Fibroblast of mammary gland (primary cell): ENCODE results near the gene AOPEP.

Source experiments
- DNase-seq: peaks from one replicate; pipeline ENCODE4 v3.0.0-alpha.2; 2010; ENCODE audit warnings: low read depth
- H3K4me3 ChIP-seq: 2 replicates; pipeline ENCODE4 v1.5.1; 2011; ENCODE audit warnings: low read depth, mild to moderate bottlenecking, low read length, moderate library complexity; ENCODE audit not compliant: control insufficient read depth
- CTCF ChIP-seq: conservative IDR thresholded peaks from 2 replicates; pipeline ENCODE4 v1.5.1; 2011; ENCODE audit warnings: low read depth, low read length, inconsistent platforms; ENCODE audit not compliant: control insufficient read depth, insufficient read depth

AOPEP gene

DNA sequence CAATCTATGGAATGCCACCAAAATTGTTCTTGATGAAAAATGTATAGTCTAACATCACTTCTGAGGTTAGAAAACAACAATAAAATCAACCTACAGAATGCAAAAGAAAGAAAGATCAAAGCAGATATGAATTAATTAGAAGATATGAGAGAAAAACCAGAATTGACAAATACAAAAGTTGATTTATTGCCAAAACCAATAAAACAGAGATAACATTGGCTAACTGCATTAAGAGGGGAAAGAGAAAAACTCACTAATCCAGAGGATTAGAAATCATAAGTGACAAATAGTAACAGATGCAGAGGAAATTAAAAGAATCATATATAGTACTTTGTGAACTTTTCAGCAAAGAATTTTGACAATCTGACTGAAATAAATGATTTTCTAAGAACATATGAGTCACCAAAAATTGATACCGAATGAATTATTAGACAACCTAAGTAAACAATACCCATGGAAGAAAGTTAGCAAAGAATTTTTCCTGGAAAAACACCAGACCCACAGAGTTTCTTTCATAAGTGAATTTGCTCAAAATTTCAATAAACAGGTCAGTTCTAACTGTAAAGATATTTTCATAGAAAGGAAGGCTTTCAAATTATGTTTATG lies 167.7 kb downstream of the AOPEP start:
- no peak for DNase-seq
- H3K4me3 ChIP-seq = no peak overlapping the region
- TF ChIP-seq CTCF = no peak

- H3K4me3 ChIP-seq = no peak overlapping the region
- TF ChIP-seq CTCF = no peak
- no peak for DNase-seq
These were observed 169.2 kb downstream of the AOPEP start for GRCh38 chr9:94895668-94896067.

- no peak for DNase-seq
- H3K4me3 ChIP-seq = no peak overlapping the region
- TF ChIP-seq CTCF = no peak
These were observed 170.0 kb downstream of the AOPEP start for GRCh38 chr9:94896512-94896911.

GRCh38 chr9:94899464-94900221 lies 173.1 kb downstream of the AOPEP start:
- no peak for DNase-seq
- H3K4me3 ChIP-seq = peak overlapping the region; percentile 3
- TF ChIP-seq CTCF = no peak

DNA sequence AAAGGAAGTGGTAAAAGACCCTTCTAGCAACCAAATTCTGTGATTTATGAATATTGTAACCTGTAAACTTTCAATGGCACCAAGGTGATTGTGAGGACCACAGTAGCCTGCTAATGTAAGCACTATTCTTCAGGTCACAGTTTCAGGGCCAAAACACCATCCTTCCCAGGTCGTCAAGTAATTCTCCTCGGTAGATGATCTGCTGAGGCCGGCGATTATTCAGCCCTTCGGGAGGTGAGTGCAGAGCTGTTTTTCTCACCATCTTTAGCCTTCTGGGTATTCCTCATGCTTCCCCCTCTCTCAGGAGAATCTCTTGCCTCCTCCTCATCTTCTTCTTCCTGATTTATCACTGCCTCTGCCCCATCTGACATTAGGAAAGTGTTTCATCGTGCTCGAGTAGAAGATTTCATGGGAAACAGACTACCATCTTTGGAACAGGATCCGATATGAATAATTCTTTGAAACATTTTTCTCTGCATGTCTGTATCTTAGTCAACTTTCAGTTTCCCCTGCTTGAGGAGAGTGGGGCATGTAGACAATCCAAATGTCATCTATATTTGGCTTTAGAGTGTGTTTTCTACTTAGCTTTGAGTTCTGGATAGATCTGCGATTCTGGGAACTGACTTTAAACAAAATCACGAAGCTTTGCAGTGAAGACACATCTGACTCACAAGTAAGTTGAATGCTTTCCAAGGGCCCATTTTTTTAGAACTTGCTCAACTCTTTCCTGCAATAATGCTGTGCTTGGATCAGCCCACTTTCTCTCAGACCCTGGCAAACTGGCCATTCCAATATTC lies 173.9 kb downstream of the AOPEP start:
- TF ChIP-seq CTCF = no peak
- H3K4me3 ChIP-seq = peak overlapping the region; percentile 3
- DNase-seq = peak; percentile 97

- no peak for TF ChIP-seq CTCF
- DNase-seq = no peak
- no peak overlapping the region for H3K4me3 ChIP-seq
These were observed 174.5 kb downstream of the AOPEP start for GRCh38 chr9:94901019-94901363.
